Testis (tissue), 3 donors: Measurements from ENCODE around the gene CMPK2. TPM values are rescaled to one million over a fixed set of nuclear protein-coding genes. Genes with fewer than 3 reads are reported as not detected.
"Not testable (repeated sequence)": the region's sequence is repeated elsewhere in the genome, so short reads cannot be mapped to it uniquely, and the experiment has no call there.

Experiments used
- DNase-seq: peaks from one replicate; pipeline ENCODE4 v3.0.0-alpha.2; 2019
- H3K27ac ChIP-seq, 2 donors: fragments of 200-600 bp; sonication (generic); one replicate each; pipeline ENCODE4 v1.5.1; 2019
- H3K27me3 ChIP-seq: fragments of 200-600 bp; sonication (generic); one replicate; pipeline ENCODE4 v1.5.1; 2019
- H3K36me3 ChIP-seq: fragments of 200-600 bp; sonication (generic); one replicate; pipeline ENCODE4 v1.5.1; 2017; ENCODE audit warnings: low read depth; ENCODE audit errors: missing control alignments
- H3K4me1 ChIP-seq: fragments of 200-600 bp; sonication (generic); one replicate; pipeline ENCODE4 v1.5.1; 2019
- H3K4me3 ChIP-seq, 2 donors: fragments of 200-600 bp; sonication (generic); one replicate each; pipeline ENCODE4 v1.5.1; 2017 to 2019
- H3K9me3 ChIP-seq: fragments of 200-600 bp; sonication (generic); one replicate; pipeline ENCODE4 v1.5.1; 2017
- CTCF ChIP-seq, 3 experiments: fragments of 450-650 bp in 2 of 3; fragments of 200-600 bp in 1 of 3; sonication (generic) in 1 of 3; IDR thresholded peaks; one replicate each; pipeline ENCODE4 v1.5.1; 2016 to 2019; ENCODE audit warnings: antibody characterized with exemption in 3 of 3, mild to moderate bottlenecking in 2 of 3, moderate library complexity in 1 of 3
- POLR2A ChIP-seq: fragments of 450-650 bp; IDR thresholded peaks from one replicate; pipeline ENCODE4 v1.6.1; 2017; ENCODE audit warnings: antibody characterized with exemption, mild to moderate bottlenecking, moderate library complexity
- WGBS, 2 donors: methylation state at CpG; one replicate each; pipeline ENCODE4 v1.1.5; 2018; 5-methylcytosine and 5-hydroxymethylcytosine counted together
- intact Hi-C: fragments of 100-400 bp; cut with DNase I; formaldehyde crosslinking; loops from one replicate; pipeline ENCODE4 v1.15.1; 2023; ENCODE audit warnings: low total_unique reads
- polyA plus RNA-seq: library from polyadenylated mRNA; stranded (reverse); fragments of 350-450 nt; fragmentation: Illumina TruSeq; extraction: RNeasy Lipid Tissue Mini Kit (QIAGEN cat#74804); gene quantifications from one replicate; pipeline ENCODE4 v1.2.3, GENCODE V29; 2014; ENCODE audit warnings: low read depth, low replicate concordance; ENCODE audit not compliant: insufficient read depth
- total RNA-seq, 2 donors: library from RNA; depleted of rRNA; stranded (reverse); fragments of >200 nt; gene quantifications; one replicate each; pipeline ENCODE4 v1.2.3, GENCODE V29; 2016

The CMPK2 gene
- total and polyA plus RNA-seq, 3 donors from 2014 or later = 11.1 to 16.1 (median 15.4) TPM

GRCh38 chr2:6905668-6906067 is 40.0 kb upstream of the CMPK2 start:
- TF ChIP-seq CTCF (IDR thresholded peaks at IDR 0.05) (no peak), POLR2A (no peak)
- Histone ChIP-seq H3K27ac (no peak overlapping the region), H3K36me3 (no peaks in the 10 kb centered on the region), H3K4me1 (no peaks in the 10 kb centered on the region), H3K27me3 (no peaks in the 10 kb centered on the region), H3K4me3 (no peak overlapping the region), H3K9me3 (no peaks in the 10 kb centered on the region)
- intact Hi-C loops = no loop called here
- WGBS, 2 donors = 90 to 94% methylated on average over 1 of the region's 1 CpG
- no peak for DNase-seq

- H3K4me1 ChIP-seq, H3K4me3 ChIP-seq, H3K27me3 ChIP-seq, H3K27ac ChIP-seq, H3K36me3 ChIP-seq, H3K9me3 ChIP-seq, DNase-seq, intact Hi-C loops: not testable (repeated sequence)
- WGBS, 2 donors = 97 to 100% methylated on average over 2 of the region's 2 CpGs
Observed at GRCh38 chr2:6902581-6902980, 36.9 kb upstream of the CMPK2 start.

GRCh38 chr2:6896930-6897759 is 31.4 kb upstream of the CMPK2 start:
- Histone ChIP-seq H3K4me1 (no peaks in the 10 kb centered on the region), H3K9me3 (no peaks in the 10 kb centered on the region), H3K36me3 (no peaks in the 10 kb centered on the region), H3K27me3 (no peaks in the 10 kb centered on the region), H3K27ac (peak overlapping the region in 1 of 2 donors; percentile 66), H3K4me3 (no peak overlapping the region)
- no peak for DNase-seq
- intact Hi-C loops = no loop called here
- 65 to 70% methylated on average over 5 of the region's 5 CpGs for WGBS, 2 donors
- TF ChIP-seq CTCF (IDR thresholded peaks at IDR 0.05) (peak; percentile 58 to 74 (median 71)), POLR2A (no peak)

GRCh38 chr2:6893876-6894482 is 28.3 kb upstream of the CMPK2 start:
- no peak for DNase-seq
- 50 to 76% methylated on average over 2 of the region's 2 CpGs for WGBS, 2 donors

More at GRCh38 chr2:6893876-6894482, 28.3 kb upstream of the CMPK2 start:
- intact Hi-C loops = no loop called here
- no peaks in the 10 kb centered on the region for H3K9me3 ChIP-seq
- no peaks in the 10 kb centered on the region for H3K4me1 ChIP-seq
- no peaks in the 10 kb centered on the region for H3K36me3 ChIP-seq
- no peaks in the 10 kb centered on the region for H3K27me3 ChIP-seq
- H3K27ac ChIP-seq = no peak overlapping the region
- H3K4me3 ChIP-seq = no peak overlapping the region
- no peak for TF ChIP-seq POLR2A
- no peak for TF ChIP-seq CTCF (IDR thresholded peaks at IDR 0.05)
